Muscle layer of colon (tissue), 2 donors: Measurements from ENCODE around the gene SEMA3A.
"Not testable (repeated sequence)": the region's sequence is repeated elsewhere in the genome, so short reads cannot be mapped to it uniquely, and the experiment has no call there.

Experiments used
- H3K27ac ChIP-seq: one replicate; pipeline ENCODE4 v1.7.0; 2013; ENCODE audit warnings: low read depth, mild to moderate bottlenecking, low read length, moderate library complexity
- H3K27me3 ChIP-seq, 2 donors: one replicate each; pipeline ENCODE4 v1.7.0; 2013; ENCODE audit warnings: low read length in 2 of 2, mild to moderate bottlenecking in 2 of 2; ENCODE audit not compliant: insufficient read depth in 2 of 2, control insufficient read depth in 1 of 2
- H3K36me3 ChIP-seq: one replicate; pipeline ENCODE4 v1.7.0; 2013; ENCODE audit warnings: mild to moderate bottlenecking, low read length; ENCODE audit not compliant: insufficient read depth
- H3K4me1 ChIP-seq: one replicate; pipeline ENCODE4 v1.7.0; 2013; ENCODE audit warnings: mild to moderate bottlenecking, low read length; ENCODE audit not compliant: insufficient read depth
- H3K4me3 ChIP-seq, 2 donors: one replicate each; pipeline ENCODE4 v1.7.0; 2013; ENCODE audit warnings: low read length in 2 of 2, low read depth in 1 of 2, mild to moderate bottlenecking in 1 of 2, moderate library complexity in 1 of 2
- H3K9ac ChIP-seq: one replicate; pipeline ENCODE4 v1.7.0; 2013; ENCODE audit warnings: low read length
- H3K9me3 ChIP-seq: one replicate; pipeline ENCODE4 v1.7.0; 2013; ENCODE audit warnings: mild to moderate bottlenecking, low read length
- donor health status: abdominal sarcoma.
- donor health status: Adenocarcinoma of cecum.

SEMA3A gene

GRCh38 chr7:84194484-84195271, at the start of gene SEMA3A:
Gene SEMA3A (minus strand): TSS chr7:84194789. CDS start chr7:84194586, 203 bp downstream.
- Histone ChIP-seq H3K4me1 (peaks cover 5% of the 10 kb centered on the region), H3K9ac (peak within 1 kb of the TSS; percentile 75), H3K27ac (peak within 1 kb of the TSS; percentile 59), H3K36me3 (no peaks in the 10 kb centered on the region), H3K9me3 (no peaks in the 10 kb centered on the region), H3K27me3 (no peaks in the 10 kb centered on the region), H3K4me3 (peak within 1 kb of the TSS; percentile 72 to 79)

GRCh38 chr7:84243037-84243436, 48.4 kb upstream of the SEMA3A start:
- H3K27me3 ChIP-seq, H3K9ac ChIP-seq, H3K4me3 ChIP-seq, H3K4me1 ChIP-seq, H3K9me3 ChIP-seq, H3K27ac ChIP-seq, H3K36me3 ChIP-seq: not testable (repeated sequence)

- H3K36me3 ChIP-seq = no peaks in the 10 kb centered on the region
- no peak overlapping the region for H3K4me3 ChIP-seq
- H3K27ac ChIP-seq = no peak overlapping the region
- H3K4me1 ChIP-seq = no peaks in the 10 kb centered on the region
- no peaks in the 10 kb centered on the region for H3K9me3 ChIP-seq
- H3K27me3 ChIP-seq = no peaks in the 10 kb centered on the region
- no peak overlapping the region for H3K9ac ChIP-seq
Observed at GRCh38 chr7:84238596-84238995, 44.0 kb upstream of the SEMA3A start.

- Histone ChIP-seq H3K27me3 (no peaks in the 10 kb centered on the region), H3K27ac (no peak overlapping the region), H3K9me3 (no peaks in the 10 kb centered on the region), H3K36me3 (no peaks in the 10 kb centered on the region), H3K4me3 (no peak overlapping the region), H3K4me1 (peaks cover 5% of the 10 kb centered on the region), H3K9ac (no peak overlapping the region)
Observed at GRCh38 chr7:84237533-84238173, 43.1 kb upstream of the SEMA3A start.

- peaks cover 15% of the 10 kb centered on the region for H3K4me1 ChIP-seq
- H3K27ac ChIP-seq = no peak overlapping the region
Observed at GRCh38 chr7:84236398-84236797, 41.8 kb upstream of the SEMA3A start.

GRCh38 chr7:84232646-84233045, 38.1 kb upstream of the SEMA3A start:
- Histone ChIP-seq H3K27ac (peak overlapping the region; percentile 22), H3K9me3 (no peaks in the 10 kb centered on the region), H3K4me3 (no peak overlapping the region), H3K36me3 (no peaks in the 10 kb centered on the region), H3K9ac (no peak overlapping the region), H3K4me1 (peaks cover 19% of the 10 kb centered on the region), H3K27me3 (no peaks in the 10 kb centered on the region)

More at GRCh38 chr7:84236398-84236797, 41.8 kb upstream of the SEMA3A start:
- no peaks in the 10 kb centered on the region for H3K9me3 ChIP-seq
- no peak overlapping the region for H3K4me3 ChIP-seq
- H3K36me3 ChIP-seq = no peaks in the 10 kb centered on the region
- no peaks in the 10 kb centered on the region for H3K27me3 ChIP-seq
- H3K9ac ChIP-seq = no peak overlapping the region

GRCh38 chr7:84231157-84231556, 36.6 kb upstream of the SEMA3A start:
- Histone ChIP-seq H3K9ac (no peak overlapping the region), H3K4me1 (peaks cover 19% of the 10 kb centered on the region), H3K27me3 (no peaks in the 10 kb centered on the region), H3K36me3 (no peaks in the 10 kb centered on the region), H3K27ac (no peak overlapping the region), H3K9me3 (no peaks in the 10 kb centered on the region), H3K4me3 (no peak overlapping the region)

- Histone ChIP-seq H3K27ac (no peak overlapping the region), H3K4me1 (peaks cover 19% of the 10 kb centered on the region), H3K36me3 (no peaks in the 10 kb centered on the region), H3K9me3 (no peaks in the 10 kb centered on the region), H3K9ac (no peak overlapping the region), H3K4me3 (no peak overlapping the region), H3K27me3 (no peaks in the 10 kb centered on the region)
Observed at GRCh38 chr7:84230491-84230890, 35.9 kb upstream of the SEMA3A start.

GRCh38 chr7:84228526-84228925, 33.9 kb upstream of the SEMA3A start:
- Histone ChIP-seq H3K4me1 (peaks cover 19% of the 10 kb centered on the region), H3K9me3 (no peaks in the 10 kb centered on the region), H3K9ac (no peak overlapping the region), H3K4me3 (no peak overlapping the region), H3K36me3 (no peaks in the 10 kb centered on the region), H3K27ac (no peak overlapping the region), H3K27me3 (no peaks in the 10 kb centered on the region)

GRCh38 chr7:84226759-84227158, 32.2 kb upstream of the SEMA3A start:
- H3K27ac ChIP-seq = no peak overlapping the region
- no peaks in the 10 kb centered on the region for H3K36me3 ChIP-seq
- no peaks in the 10 kb centered on the region for H3K27me3 ChIP-seq
- no peak overlapping the region for H3K4me3 ChIP-seq
- H3K9ac ChIP-seq = no peak overlapping the region
- H3K4me1 ChIP-seq = peaks cover 8% of the 10 kb centered on the region
- no peaks in the 10 kb centered on the region for H3K9me3 ChIP-seq

- Histone ChIP-seq H3K9ac (no peak overlapping the region), H3K36me3 (no peaks in the 10 kb centered on the region), H3K4me3 (no peak overlapping the region), H3K4me1 (no peaks in the 10 kb centered on the region), H3K27me3 (no peaks in the 10 kb centered on the region), H3K27ac (no peak overlapping the region), H3K9me3 (no peaks in the 10 kb centered on the region)
Observed at GRCh38 chr7:84224505-84224904, 29.9 kb upstream of the SEMA3A start.

- Histone ChIP-seq H3K27me3 (no peaks in the 10 kb centered on the region), H3K27ac (no peak overlapping the region), H3K9ac (no peak overlapping the region), H3K36me3 (no peaks in the 10 kb centered on the region), H3K4me3 (no peak overlapping the region), H3K9me3 (no peaks in the 10 kb centered on the region), H3K4me1 (no peaks in the 10 kb centered on the region)
Observed at GRCh38 chr7:84219310-84219709, 24.7 kb upstream of the SEMA3A start.
